ENCODE results near the gene SPG7. TPM values are rescaled to one million over a fixed set of nuclear protein-coding genes. Genes with fewer than 3 reads are reported as not detected.

SPG7 gene
- total RNA-seq, 6 experiments from 2014 or later = 44.0 to 70.5 (median 57.0) TPM

- DNase-seq (peak in 2 of 3 donors; percentile 61 to 64), ATAC-seq (peak; percentile 71 to 88 (median 85))
- intact Hi-C loops (cut with DNase I) = no loop called here
- TF ChIP-seq CTCF (IDR thresholded peaks at IDR 0.05) (no peak), POLR2A (IDR thresholded peaks at IDR 0.05) (no peak)
- no peak overlapping the region for H3K4me3 ChIP-seq
- H3K9me3 ChIP-seq = no peaks in the 10 kb centered on the region
- H3K4me1 ChIP-seq = peaks cover 0 to 18% (median 7%) of the 10 kb centered on the region in 4 donors
- H3K36me3 ChIP-seq = peaks cover 0 to 32% (median 10%) of the 10 kb centered on the region in 4 donors
- H3K27me3 ChIP-seq = no peaks in the 10 kb centered on the region
- H3K27ac ChIP-seq = peak overlapping the region; percentile 3 to 67 (median 29)
- 47% methylated on average over 8 of the region's 11 CpGs for WGBS (ENCODE audit: insufficient coverage, low coverage, low lambda C conversion rate, missing lambda C conversion rate)
Observed at GRCh38 chr16:89534252-89534756, 26.1 kb downstream of the SPG7 start.

- WGBS (ENCODE audit: insufficient coverage, low coverage, low lambda C conversion rate, missing lambda C conversion rate) = 93% methylated on average over 9 of the region's 24 CpGs
- Histone ChIP-seq H3K27ac (no peak overlapping the region), H3K27me3 (no peaks in the 10 kb centered on the region), H3K36me3 (peaks cover 0 to 23% (median 7%) of the 10 kb centered on the region in 4 donors), H3K9me3 (no peaks in the 10 kb centered on the region), H3K4me3 (no peak overlapping the region), H3K4me1 (peaks cover 0 to 18% (median 7%) of the 10 kb centered on the region in 4 donors)
- intact Hi-C loops (cut with DNase I) = no loop called here
- DNase-seq = no peak
- no peak for TF ChIP-seq CTCF (IDR thresholded peaks at IDR 0.05)
- no peak for TF ChIP-seq POLR2A (IDR thresholded peaks at IDR 0.05)
- no peak for ATAC-seq
Observed at GRCh38 chr16:89536371-89536770, 28.2 kb downstream of the SPG7 start.

GRCh38 chr16:89536886-89537548 lies 28.8 kb downstream of the SPG7 start:
- H3K4me1 ChIP-seq = peaks cover 0 to 18% (median 7%) of the 10 kb centered on the region in 4 donors
- no peaks in the 10 kb centered on the region for H3K27me3 ChIP-seq
- no peaks in the 10 kb centered on the region for H3K9me3 ChIP-seq
- WGBS (ENCODE audit: insufficient coverage, low coverage, low lambda C conversion rate, missing lambda C conversion rate) = no CpG with 5 or more reads among the region's 36 CpGs
- no peak overlapping the region for H3K4me3 ChIP-seq
- intact Hi-C loops (cut with DNase I) = no loop called here
- DNase-seq (no peak), ATAC-seq (no peak)
- no peak overlapping the region for H3K27ac ChIP-seq
- H3K36me3 ChIP-seq = peaks cover 0 to 23% (median 5%) of the 10 kb centered on the region in 4 donors
- TF ChIP-seq POLR2A (IDR thresholded peaks at IDR 0.05) = no peak
- TF ChIP-seq CTCF (IDR thresholded peaks at IDR 0.05) = no peak

- intact Hi-C loops (cut with DNase I) = no loop called here
- Histone ChIP-seq H3K4me1 (peaks cover 0 to 18% (median 7%) of the 10 kb centered on the region in 4 donors), H3K9me3 (no peaks in the 10 kb centered on the region), H3K36me3 (peaks cover 0 to 20% (median 5%) of the 10 kb centered on the region in 4 donors), H3K27me3 (no peaks in the 10 kb centered on the region), H3K27ac (no peak overlapping the region), H3K4me3 (no peak overlapping the region)
- ATAC-seq (no peak), DNase-seq (no peak)
- no peak for TF ChIP-seq CTCF (IDR thresholded peaks at IDR 0.05)
- TF ChIP-seq POLR2A (IDR thresholded peaks at IDR 0.05) = no peak
- WGBS (ENCODE audit: insufficient coverage, low coverage, low lambda C conversion rate, missing lambda C conversion rate) = no CpG with 5 or more reads among the region's 7 CpGs
Observed at GRCh38 chr16:89537549-89537925, 29.3 kb downstream of the SPG7 start.

Measured in right lobe of liver (tissue), 6 donors.